Esophagus squamous epithelium (tissue), 5 donors: Measurements from ENCODE around the gene NSRP1. TPM values are rescaled to one million over a fixed set of nuclear protein-coding genes. Genes with fewer than 3 reads are reported as not detected.

Experiments
- DNase-seq: peaks from one replicate; lab custom pipeline; 2025; lab: John Stamatoyannopoulos, UW
- H3K27ac ChIP-seq, 4 donors: fragments of 200-600 bp; sonication (generic); one replicate each; pipeline ENCODE4 v1.5.1; 2016 to 2019; ENCODE audit warnings: mild to moderate bottlenecking in 1 of 4
- H3K27me3 ChIP-seq, 4 donors: fragments of 200-600 bp; sonication (generic); 1 replicate in 3 of 4; 2 replicates in 1 of 4; pipeline versions ENCODE4 v1.5.1 to v1.6.0; 2017 to 2021; ENCODE audit warnings: antibody characterized with exemption in 1 of 4
- H3K36me3 ChIP-seq, 3 donors: fragments of 200-600 bp; sonication (generic); one replicate each; pipeline ENCODE4 v1.5.1; 2016 to 2019
- H3K4me1 ChIP-seq, 3 donors: fragments of 200-600 bp; sonication (generic); one replicate each; pipeline ENCODE4 v1.5.1; 2017 to 2019
- H3K4me3 ChIP-seq, 4 donors: fragments of 200-600 bp; sonication (generic); 1 replicate in 3 of 4; 2 replicates in 1 of 4; pipeline ENCODE4 v1.5.1; 2016 to 2019; ENCODE audit warnings: mild to moderate bottlenecking in 2 of 4, moderate library complexity in 1 of 4
- H3K9me3 ChIP-seq, 3 donors: fragments of 200-600 bp; sonication (generic); one replicate each; pipeline ENCODE4 v1.5.1; 2016 to 2019
- POLR2A ChIP-seq, 4 donors: fragments of 450-650 bp; IDR thresholded peaks; one replicate each; pipeline ENCODE4 v1.6.1; 2017; ENCODE audit warnings: antibody characterized with exemption in 4 of 4, mild to moderate bottlenecking in 4 of 4, moderate library complexity in 3 of 4
- WGBS, 2 donors: methylation state at CpG; one replicate each; pipeline ENCODE4 v1.1.5; 2018; 5-methylcytosine and 5-hydroxymethylcytosine counted together
- intact Hi-C: fragments of 100-400 bp; cut with DNase I; formaldehyde crosslinking; loops from one replicate; pipeline ENCODE4 v1.15.0; 2022
- total RNA-seq, 4 donors: library from RNA; depleted of rRNA; stranded (reverse); fragments of >200 nt; gene quantifications; one replicate each; pipeline ENCODE4 v1.1.0, GENCODE V29; 2016
- TF ChIP-seq, protein P1 (sequence below), 6 experiments: fragments of 450-650 bp in 4 of 6; fragments of 200-600 bp in 2 of 6; sonication (generic) in 2 of 6; IDR thresholded peaks; one replicate each; pipeline ENCODE4 v1.5.1; 2016 to 2019; ENCODE audit warnings: antibody characterized with exemption in 6 of 6, mild to moderate bottlenecking in 4 of 6, moderate library complexity in 4 of 6
- donor health status: DM: yes; HTN: yes; CAD: no.

The NSRP1 gene
- total RNA-seq, 4 donors from 2014 or later = 12.9 to 28.6 (median 21.8) TPM

DNA sequence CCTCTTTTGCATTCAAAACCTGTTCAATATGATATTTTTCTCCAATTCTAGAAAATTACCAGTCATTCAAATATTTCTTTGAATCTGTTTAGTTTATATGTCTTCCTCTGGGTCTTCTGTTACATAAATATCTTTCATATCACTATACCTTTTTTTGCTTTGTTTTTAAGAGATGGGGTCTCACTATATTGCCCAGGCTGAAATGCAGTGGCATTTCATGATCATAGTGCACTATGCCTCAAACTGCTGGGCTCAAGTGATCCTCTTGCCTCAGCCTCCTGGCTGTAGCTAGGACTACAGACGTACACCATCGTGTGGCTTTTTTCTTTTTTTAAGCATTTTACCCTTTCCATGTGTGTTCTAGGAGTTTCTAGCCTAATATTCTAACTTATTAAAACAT lies 38.8 kb downstream of the NSRP1 start:
- Histone ChIP-seq H3K4me1 (peaks cover 0 to 8% (median 0%) of the 10 kb centered on the region in 3 donors), H3K9me3 (no peaks in the 10 kb centered on the region), H3K27me3 (no peaks in the 10 kb centered on the region), H3K27ac (no peak overlapping the region), H3K4me3 (no peak overlapping the region), H3K36me3 (peaks cover 0 to 28% (median 0%) of the 10 kb centered on the region in 3 donors)
- DNase-seq = no peak
- 100% methylated on average over 2 of the region's 2 CpGs for WGBS, 2 donors
- TF ChIP-seq POLR2A (IDR thresholded peaks at IDR 0.05) = no peak
- TF ChIP-seq, protein P1, sequence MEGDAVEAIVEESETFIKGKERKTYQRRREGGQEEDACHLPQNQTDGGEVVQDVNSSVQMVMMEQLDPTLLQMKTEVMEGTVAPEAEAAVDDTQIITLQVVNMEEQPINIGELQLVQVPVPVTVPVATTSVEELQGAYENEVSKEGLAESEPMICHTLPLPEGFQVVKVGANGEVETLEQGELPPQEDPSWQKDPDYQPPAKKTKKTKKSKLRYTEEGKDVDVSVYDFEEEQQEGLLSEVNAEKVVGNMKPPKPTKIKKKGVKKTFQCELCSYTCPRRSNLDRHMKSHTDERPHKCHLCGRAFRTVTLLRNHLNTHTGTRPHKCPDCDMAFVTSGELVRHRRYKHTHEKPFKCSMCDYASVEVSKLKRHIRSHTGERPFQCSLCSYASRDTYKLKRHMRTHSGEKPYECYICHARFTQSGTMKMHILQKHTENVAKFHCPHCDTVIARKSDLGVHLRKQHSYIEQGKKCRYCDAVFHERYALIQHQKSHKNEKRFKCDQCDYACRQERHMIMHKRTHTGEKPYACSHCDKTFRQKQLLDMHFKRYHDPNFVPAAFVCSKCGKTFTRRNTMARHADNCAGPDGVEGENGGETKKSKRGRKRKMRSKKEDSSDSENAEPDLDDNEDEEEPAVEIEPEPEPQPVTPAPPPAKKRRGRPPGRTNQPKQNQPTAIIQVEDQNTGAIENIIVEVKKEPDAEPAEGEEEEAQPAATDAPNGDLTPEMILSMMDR (IDR thresholded peaks at IDR 0.05) = no peak
- intact Hi-C loops = no loop called here

DNA sequence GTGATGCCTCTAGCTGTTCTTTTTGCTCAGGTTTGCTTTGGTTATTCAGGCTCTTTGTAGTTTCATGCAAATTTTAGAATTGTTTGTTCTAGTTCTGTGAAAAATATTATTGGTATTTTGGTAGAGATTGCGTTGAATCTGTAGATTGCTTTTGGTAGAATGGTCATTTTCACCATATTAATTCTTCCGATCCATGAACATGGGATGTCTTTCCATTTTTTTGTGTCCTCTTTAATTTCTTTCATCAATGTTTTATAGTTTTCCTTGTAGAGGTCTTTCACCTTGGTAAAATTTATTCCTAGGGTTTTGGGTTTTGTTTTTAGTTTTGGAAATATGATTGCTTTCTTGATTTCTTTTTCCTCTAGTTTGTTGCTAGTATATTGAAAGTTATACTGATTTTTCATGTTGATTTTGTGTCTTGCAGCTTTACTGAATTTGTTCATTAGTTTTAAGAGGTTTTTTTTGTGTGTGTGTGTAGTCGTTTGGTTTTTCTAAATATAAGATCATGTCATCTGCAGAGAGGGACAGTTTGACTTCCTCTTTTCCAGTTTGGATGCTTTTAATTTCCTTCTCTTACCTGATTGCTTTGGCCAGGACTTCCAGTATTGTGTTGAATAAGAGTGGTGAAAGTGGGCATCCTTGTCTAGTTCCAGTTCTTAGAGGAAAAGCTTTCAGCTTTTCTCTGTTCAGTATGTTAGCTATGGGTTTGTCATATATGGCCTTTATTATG lies 42.4 kb downstream of the NSRP1 start:
- WGBS, 2 donors = 93 to 98% methylated on average over 3 of the region's 3 CpGs
- H3K4me1 ChIP-seq = peaks cover 0 to 11% (median 0%) of the 10 kb centered on the region in 3 donors
- DNase-seq = no peak
- no peak overlapping the region for H3K4me3 ChIP-seq
- no peaks in the 10 kb centered on the region for H3K27me3 ChIP-seq
- no peak for TF ChIP-seq POLR2A (IDR thresholded peaks at IDR 0.05)
- TF ChIP-seq, protein P1 (IDR thresholded peaks at IDR 0.05) = no peak
- H3K27ac ChIP-seq = no peak overlapping the region
- H3K9me3 ChIP-seq = no peaks in the 10 kb centered on the region
- peaks cover 0 to 48% (median 0%) of the 10 kb centered on the region in 3 donors for H3K36me3 ChIP-seq
- intact Hi-C loops = no loop called here

DNA sequence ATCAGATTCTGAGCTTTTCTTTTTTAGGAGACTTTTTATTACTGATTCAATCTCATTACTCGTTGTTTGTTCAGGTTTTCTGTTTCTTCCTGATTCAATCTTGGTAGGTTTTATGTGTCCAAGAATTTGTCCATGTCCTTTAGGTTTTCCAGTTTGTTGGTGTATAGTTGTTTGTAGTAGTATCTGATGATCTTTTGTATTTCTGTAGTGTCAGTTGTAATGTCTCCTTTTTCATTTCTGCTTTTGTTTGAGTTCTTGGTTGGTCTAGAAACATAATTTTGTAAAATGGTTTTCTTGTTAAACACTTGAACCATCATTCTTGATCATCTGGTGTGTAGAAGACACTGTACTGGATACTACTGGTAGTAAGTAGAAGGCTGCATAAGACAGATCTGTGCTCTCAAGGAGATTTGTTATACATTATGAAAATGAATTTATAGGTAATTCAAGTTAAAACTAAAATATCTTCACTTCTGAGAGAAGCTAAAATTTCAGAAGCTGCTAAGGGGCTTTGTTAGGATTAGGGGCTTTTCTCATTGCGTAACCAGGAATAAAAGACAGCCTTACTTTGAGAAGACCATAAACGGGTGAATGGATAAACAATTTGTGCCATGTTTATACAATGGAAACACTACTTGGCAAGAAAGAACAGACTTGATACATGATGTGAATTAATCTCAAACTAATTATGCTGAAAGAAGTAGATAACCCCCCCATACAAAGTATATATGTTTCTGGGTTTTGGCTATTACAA lies 44.0 kb downstream of the NSRP1 start:
- 74 to 79% methylated on average over 3 of the region's 3 CpGs for WGBS, 2 donors
- no peaks in the 10 kb centered on the region for H3K27me3 ChIP-seq
- DNase-seq = no peak
- H3K4me3 ChIP-seq = no peak overlapping the region
- TF ChIP-seq POLR2A (IDR thresholded peaks at IDR 0.05) = no peak
- TF ChIP-seq, protein P1 (IDR thresholded peaks at IDR 0.05) = no peak
- intact Hi-C loops = no loop called here
- H3K4me1 ChIP-seq = peaks cover 0 to 11% (median 0%) of the 10 kb centered on the region in 3 donors
- H3K36me3 ChIP-seq = peaks cover 0 to 63% (median 4%) of the 10 kb centered on the region in 3 donors
- H3K27ac ChIP-seq = no peak overlapping the region
- H3K9me3 ChIP-seq = no peaks in the 10 kb centered on the region

DNA sequence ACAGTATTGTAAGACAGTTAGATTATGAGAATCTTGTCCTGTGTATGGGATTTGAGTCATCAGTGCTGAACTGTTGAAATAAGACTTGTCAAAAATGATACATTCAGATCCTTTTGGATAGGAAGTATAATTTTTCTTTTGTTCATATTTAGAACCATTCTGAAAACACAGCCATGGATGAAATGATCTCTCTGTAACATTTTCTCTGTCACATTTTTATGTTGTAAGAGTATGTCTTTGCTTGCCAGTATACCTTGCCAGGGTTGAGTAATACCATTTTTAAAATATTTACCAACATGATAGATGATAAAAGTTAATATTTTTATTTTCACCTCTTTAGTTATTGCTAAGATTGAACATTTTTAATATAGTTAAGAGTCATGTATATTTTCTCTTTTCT lies 45.0 kb downstream of the NSRP1 start:
- H3K9me3 ChIP-seq = no peaks in the 10 kb centered on the region

More for the DNA sequence above, 45.0 kb downstream of the NSRP1 start:
- Histone ChIP-seq H3K27ac (no peak overlapping the region), H3K27me3 (no peaks in the 10 kb centered on the region), H3K4me3 (no peak overlapping the region), H3K36me3 (peaks cover 0 to 63% (median 4%) of the 10 kb centered on the region in 3 donors), H3K4me1 (peaks cover 0 to 11% (median 0%) of the 10 kb centered on the region in 3 donors)
- TF ChIP-seq, protein P1 (IDR thresholded peaks at IDR 0.05) = no peak
- DNase-seq = no peak
- intact Hi-C loops = no loop called here
